CD8-positive, alpha-beta memory T cell (primary cell): ENCODE results near the gene MPDZ. TPM values are rescaled to one million over a fixed set of nuclear protein-coding genes. Genes with fewer than 3 reads are reported as not detected.

Experiments
- CTCF ChIA-PET: fragments of 350-600 bp; sonication (Branson Sonifier 250); formaldehyde crosslinking; loops from one replicate; lab custom pipeline; 2021; ENCODE audit warnings: antibody characterized with exemption; lab: Charles Lee
- POLR2A ChIA-PET: fragments of 350-600 bp; sonication (Branson Sonifier 250); formaldehyde crosslinking; loops from one replicate; lab custom pipeline; 2021; ENCODE audit warnings: antibody characterized with exemption; lab: Charles Lee
- DNase-seq, 5 donors: peaks; one replicate each; pipeline versions ENCODE4 v3.0.0 to v3.0.0-alpha.2; 2020 to 2022; ENCODE audit warnings: mixed read lengths in 1 of 5
- H3K27ac ChIP-seq: one replicate; pipeline ENCODE4 v1.7.0; 2013; ENCODE audit warnings: low read depth, mild to moderate bottlenecking, low read length, moderate library complexity
- H3K27me3 ChIP-seq: 2 replicates; pipeline ENCODE4 v1.7.0; 2013; ENCODE audit warnings: low read length, mild to moderate bottlenecking; ENCODE audit not compliant: insufficient read depth, poor library complexity, severe bottlenecking
- H3K36me3 ChIP-seq: 2 replicates; pipeline ENCODE4 v1.7.0; 2013; ENCODE audit warnings: mild to moderate bottlenecking, low read length, moderate library complexity; ENCODE audit not compliant: insufficient read depth
- H3K4me1 ChIP-seq: 2 replicates; pipeline ENCODE4 v1.7.0; 2013; ENCODE audit warnings: mild to moderate bottlenecking, low read length, moderate library complexity; ENCODE audit not compliant: insufficient read depth
- H3K4me3 ChIP-seq: 2 replicates; pipeline ENCODE4 v1.7.0; 2013; ENCODE audit warnings: mild to moderate bottlenecking, low read length
- H3K9me3 ChIP-seq: 2 replicates; pipeline ENCODE4 v1.7.0; 2013; ENCODE audit warnings: mild to moderate bottlenecking, low read length
- H3K27ac Mint-ChIP-seq, 8 donors: one replicate each; pipeline ENCODE4 v1.8.0; 2020 to 2021; ENCODE audit warnings: mixed read lengths in 8 of 8, mild to moderate bottlenecking in 6 of 8, inconsistent platforms in 3 of 8, moderate library complexity in 3 of 8
- H3K27me3 Mint-ChIP-seq, 2 donors: one replicate each; pipeline ENCODE4 v1.8.0; 2020 to 2021; ENCODE audit warnings: mixed read lengths in 2 of 2, mild to moderate bottlenecking in 1 of 2, moderate library complexity in 1 of 2
- H3K36me3 Mint-ChIP-seq, 3 donors: one replicate each; pipeline ENCODE4 v1.8.0; 2020 to 2021; ENCODE audit warnings: mixed read lengths in 3 of 3, inconsistent platforms in 1 of 3, mild to moderate bottlenecking in 1 of 3
- H3K4me1 Mint-ChIP-seq, 3 donors: one replicate each; pipeline ENCODE4 v1.8.0; 2020 to 2021; ENCODE audit warnings: mixed read lengths in 3 of 3, inconsistent platforms in 1 of 3, mild to moderate bottlenecking in 1 of 3
- H3K4me3 Mint-ChIP-seq, 7 donors: one replicate each; pipeline ENCODE4 v1.8.0; 2020 to 2021; ENCODE audit warnings: mixed read lengths in 7 of 7, mild to moderate bottlenecking in 6 of 7, moderate library complexity in 4 of 7, inconsistent platforms in 2 of 7
- H3K9me3 Mint-ChIP-seq, 5 donors: one replicate each; pipeline ENCODE4 v1.8.0; 2020 to 2022; ENCODE audit warnings: mixed read lengths in 5 of 5, mild to moderate bottlenecking in 3 of 5, moderate library complexity in 2 of 5, inconsistent platforms in 1 of 5
- polyA plus RNA-seq: library from polyadenylated mRNA; unstranded; fragments of 300-500 nt; fragmentation: Illumina TruSeq; gene quantifications from one replicate; pipeline ENCODE4 v1.2.3, GENCODE V29; 2021
- total RNA-seq, 2 experiments: library from RNA; stranded (reverse); gene quantifications; one replicate each; pipeline ENCODE4 v1.2.3, GENCODE V29; 2021

Gene MPDZ
- total and polyA plus RNA-seq, 3 experiments from 2014 or later, result not detected

- Histone ChIP-seq H3K4me3 (no peak overlapping the region), H3K36me3 (no peaks in the 10 kb centered on the region), H3K27ac (no peak overlapping the region), H3K9me3 (no peaks in the 10 kb centered on the region), H3K4me1 (no peaks in the 10 kb centered on the region), H3K27me3 (no peaks in the 10 kb centered on the region)
- H3K9me3 Mint-ChIP-seq, result peaks cover 3 to 13% (median 6%) of the 10 kb centered on the region in 5 donors
- no peak overlapping the region for H3K4me3 Mint-ChIP-seq
- DNase-seq, result no peak
- no peaks in the 10 kb centered on the region for H3K4me1 Mint-ChIP-seq
- no peaks in the 10 kb centered on the region for H3K36me3 Mint-ChIP-seq
- ChIA-PET CTCF (no interaction called here), POLR2A (no interaction called here)
- H3K27me3 Mint-ChIP-seq, result no peaks in the 10 kb centered on the region
- no peak overlapping the region for H3K27ac Mint-ChIP-seq
Observed at GRCh38 chr9:13151489-13151888, 128.0 kb downstream of the MPDZ start.

- H3K27ac Mint-ChIP-seq, result no peak overlapping the region
- Histone ChIP-seq H3K27ac (no peak overlapping the region), H3K4me3 (no peak overlapping the region), H3K9me3 (no peaks in the 10 kb centered on the region), H3K4me1 (no peaks in the 10 kb centered on the region), H3K36me3 (no peaks in the 10 kb centered on the region), H3K27me3 (no peaks in the 10 kb centered on the region)
- CTCF ChIA-PET, result no interaction called here
- H3K9me3 Mint-ChIP-seq, result peaks cover 3 to 27% (median 13%) of the 10 kb centered on the region in 5 donors
- H3K4me3 Mint-ChIP-seq, result no peak overlapping the region
- no peak for DNase-seq
- H3K36me3 Mint-ChIP-seq, result no peaks in the 10 kb centered on the region
- H3K4me1 Mint-ChIP-seq, result no peaks in the 10 kb centered on the region
- POLR2A ChIA-PET, result no interaction called here
- no peaks in the 10 kb centered on the region for H3K27me3 Mint-ChIP-seq
Observed at GRCh38 chr9:13149454-13149853, 130.0 kb downstream of the MPDZ start.

- no peak overlapping the region for H3K27ac Mint-ChIP-seq
- no peaks in the 10 kb centered on the region for H3K27me3 Mint-ChIP-seq
- POLR2A ChIA-PET, result no interaction called here
Observed at GRCh38 chr9:13146840-13147239, 132.7 kb downstream of the MPDZ start.

GRCh38 chr9:13145340-13145739, 134.2 kb downstream of the MPDZ start:
- Mint-ChIP-seq H3K9me3 (peaks cover 0 to 28% (median 16%) of the 10 kb centered on the region in 5 donors), H3K27ac (no peak overlapping the region), H3K36me3 (no peaks in the 10 kb centered on the region), H3K27me3 (no peaks in the 10 kb centered on the region), H3K4me1 (no peaks in the 10 kb centered on the region), H3K4me3 (no peak overlapping the region)
- no peaks in the 10 kb centered on the region for H3K27me3 ChIP-seq
- DNase-seq, result no peak
- ChIA-PET POLR2A (no interaction called here), CTCF (no interaction called here)
- no peaks in the 10 kb centered on the region for H3K36me3 ChIP-seq
- no peaks in the 10 kb centered on the region for H3K9me3 ChIP-seq
- H3K27ac ChIP-seq, result no peak overlapping the region
- no peaks in the 10 kb centered on the region for H3K4me1 ChIP-seq
- H3K4me3 ChIP-seq, result no peak overlapping the region

More at GRCh38 chr9:13146840-13147239, 132.7 kb downstream of the MPDZ start:
- CTCF ChIA-PET, result no interaction called here
- DNase-seq, result no peak
- Histone ChIP-seq H3K36me3 (no peaks in the 10 kb centered on the region), H3K27ac (no peak overlapping the region), H3K4me1 (no peaks in the 10 kb centered on the region), H3K27me3 (no peaks in the 10 kb centered on the region), H3K4me3 (no peak overlapping the region), H3K9me3 (no peaks in the 10 kb centered on the region)
- Mint-ChIP-seq H3K4me3 (no peak overlapping the region), H3K36me3 (no peaks in the 10 kb centered on the region), H3K9me3 (peaks cover 0 to 31% (median 12%) of the 10 kb centered on the region in 5 donors), H3K4me1 (no peaks in the 10 kb centered on the region)

DNA sequence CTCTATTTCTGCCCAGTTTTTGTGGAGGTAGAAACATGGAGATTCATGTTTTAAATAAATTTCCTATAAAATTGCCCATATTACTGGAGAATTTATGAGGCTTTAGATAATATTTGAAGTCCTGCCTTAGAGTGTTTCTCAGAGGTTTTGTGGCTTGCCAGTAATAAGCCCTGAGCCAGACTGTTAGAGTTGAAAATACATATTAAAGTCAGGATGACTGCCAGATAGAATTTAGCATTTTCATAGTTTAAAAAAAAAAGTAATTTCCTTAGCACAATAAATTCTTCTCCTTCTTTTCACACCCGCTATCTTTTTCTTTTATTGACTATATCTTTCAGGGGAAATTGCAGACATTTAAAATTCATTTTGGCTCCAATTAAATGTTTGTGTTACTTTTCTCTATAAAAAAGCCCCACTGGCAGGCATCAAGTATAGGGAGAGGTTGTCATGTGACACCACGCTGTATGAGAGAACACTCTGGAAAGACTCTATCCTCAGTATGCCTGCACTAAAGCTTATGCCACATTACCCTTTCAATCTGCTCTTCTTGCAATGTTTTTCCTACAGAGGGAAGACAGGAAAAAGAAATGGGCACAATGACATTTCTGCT, 135.2 kb downstream of the MPDZ start:
- Mint-ChIP-seq H3K27ac (no peak overlapping the region), H3K36me3 (no peaks in the 10 kb centered on the region), H3K27me3 (no peaks in the 10 kb centered on the region), H3K9me3 (peaks cover 0 to 27% (median 15%) of the 10 kb centered on the region in 5 donors), H3K4me3 (no peak overlapping the region), H3K4me1 (no peaks in the 10 kb centered on the region)
- Histone ChIP-seq H3K4me1 (no peaks in the 10 kb centered on the region), H3K27ac (no peak overlapping the region), H3K9me3 (no peaks in the 10 kb centered on the region), H3K27me3 (no peaks in the 10 kb centered on the region), H3K36me3 (no peaks in the 10 kb centered on the region), H3K4me3 (no peak overlapping the region)
- POLR2A ChIA-PET, result no interaction called here
- no peak for DNase-seq
- CTCF ChIA-PET, result no interaction called here

GRCh38 chr9:13143281-13143680, 136.2 kb downstream of the MPDZ start:
- ChIA-PET CTCF (no interaction called here), POLR2A (no interaction called here)
- H3K27ac Mint-ChIP-seq, result no peak overlapping the region

GRCh38 chr9:13142776-13143175, 136.7 kb downstream of the MPDZ start:
- Histone ChIP-seq H3K36me3 (no peaks in the 10 kb centered on the region), H3K27ac (no peak overlapping the region), H3K4me1 (no peaks in the 10 kb centered on the region), H3K27me3 (no peaks in the 10 kb centered on the region), H3K4me3 (no peak overlapping the region), H3K9me3 (no peaks in the 10 kb centered on the region)
- H3K27ac Mint-ChIP-seq, result no peak overlapping the region
- ChIA-PET CTCF (no interaction called here), POLR2A (no interaction called here)
- H3K27me3 Mint-ChIP-seq, result no peaks in the 10 kb centered on the region
- no peak overlapping the region for H3K4me3 Mint-ChIP-seq
- H3K36me3 Mint-ChIP-seq, result no peaks in the 10 kb centered on the region
- H3K4me1 Mint-ChIP-seq, result no peaks in the 10 kb centered on the region
- H3K9me3 Mint-ChIP-seq, result peaks cover 0 to 36% (median 14%) of the 10 kb centered on the region in 5 donors
- no peak for DNase-seq

More at GRCh38 chr9:13143281-13143680, 136.2 kb downstream of the MPDZ start:
- Histone ChIP-seq H3K4me1 (no peaks in the 10 kb centered on the region), H3K36me3 (no peaks in the 10 kb centered on the region), H3K27me3 (no peaks in the 10 kb centered on the region), H3K4me3 (no peak overlapping the region), H3K9me3 (no peaks in the 10 kb centered on the region), H3K27ac (no peak overlapping the region)
- H3K27me3 Mint-ChIP-seq, result no peaks in the 10 kb centered on the region
- DNase-seq, result no peak
- H3K4me3 Mint-ChIP-seq, result no peak overlapping the region
- H3K4me1 Mint-ChIP-seq, result no peaks in the 10 kb centered on the region
- H3K36me3 Mint-ChIP-seq, result no peaks in the 10 kb centered on the region
- H3K9me3 Mint-ChIP-seq, result peaks cover 0 to 31% (median 13%) of the 10 kb centered on the region in 5 donors

DNA sequence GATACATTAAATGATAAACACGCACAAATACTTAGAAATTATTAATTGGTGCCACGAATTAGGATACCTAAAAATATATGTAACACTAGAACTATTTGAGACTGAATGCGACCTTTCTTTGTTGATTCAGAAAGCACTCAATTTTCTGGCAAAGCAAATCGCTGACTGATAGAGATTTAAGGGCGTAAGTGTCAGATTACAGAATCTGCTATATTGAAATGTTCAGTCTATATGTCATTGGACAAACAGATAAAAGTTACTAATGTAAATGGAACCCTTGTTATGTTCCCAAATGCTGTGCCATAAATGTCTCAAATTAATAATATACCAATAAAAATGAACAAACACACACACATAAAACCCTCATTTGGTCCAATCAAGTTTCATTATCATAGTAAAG, 137.9 kb downstream of the MPDZ start:
- Histone ChIP-seq H3K4me3 (no peak overlapping the region), H3K9me3 (no peaks in the 10 kb centered on the region), H3K27me3 (no peaks in the 10 kb centered on the region), H3K27ac (no peak overlapping the region), H3K4me1 (no peaks in the 10 kb centered on the region), H3K36me3 (no peaks in the 10 kb centered on the region)
- Mint-ChIP-seq H3K9me3 (peaks cover 0 to 37% (median 15%) of the 10 kb centered on the region in 5 donors), H3K4me3 (no peak overlapping the region), H3K27ac (no peak overlapping the region), H3K4me1 (no peaks in the 10 kb centered on the region), H3K27me3 (no peaks in the 10 kb centered on the region), H3K36me3 (no peaks in the 10 kb centered on the region)
- no peak for DNase-seq
- CTCF ChIA-PET, result no interaction called here
- POLR2A ChIA-PET, result no interaction called here
